Measurements from ENCODE around the gene PDXK.

The PDXK gene

GRCh38 chr21:43790010-43790524, 71.1 kb downstream of the PDXK start:
- Histone ChIP-seq H2AK5ac (ENCODE audit: low read depth, low read length) (peak overlapping the region; percentile 67), H3K18ac (ENCODE audit: low read length) (no peak overlapping the region), H4K8ac (ENCODE audit: low read depth, low read length) (no peak overlapping the region), H3K27ac (replicated peaks; ENCODE audit: low read length) (no peak overlapping the region), H3K9me3 (replicated peaks in 1 of 2; ENCODE audit: control insufficient read depth in 2 of 2, insufficient read depth in 1 of 2, low read depth in 1 of 2, low read length in 2 of 2) (peaks cover 0 to 8% of the 10 kb centered on the region in 2 donors), H3K79me1 (ENCODE audit: low read depth, low read length) (peaks cover 15% of the 10 kb centered on the region), H3K4me3 (ENCODE audit: low read length in 2 of 2) (peak overlapping the region; percentile 81 to 99), H3K4me2 (ENCODE audit: insufficient read depth, low read length, poor library complexity, severe bottlenecking) (peak overlapping the region; percentile 70), H3K9ac (ENCODE audit: low read depth, low read length, poor library complexity) (peak overlapping the region; percentile 86), H2AFZ (ENCODE audit: low read length) (peak overlapping the region; percentile 97), H3K27me3 (ENCODE audit: control insufficient read depth in 3 of 3, insufficient read depth in 3 of 3, low read depth in 1 of 3, low read length in 3 of 3) (peaks cover 0 to 2% (median 0%) of the 10 kb centered on the region in 3 experiments), H3K36me3 (replicated peaks in 1 of 2; ENCODE audit: control insufficient read depth in 2 of 2, insufficient read depth in 2 of 2, low read length in 2 of 2) (peaks cover 33 to 46% of the 10 kb centered on the region in 2 donors), H3K23ac (ENCODE audit: low read depth, low read length, poor library complexity) (peak overlapping the region; percentile 97), H3K4ac (ENCODE audit: low read length) (no peak overlapping the region), H3K4me1 (ENCODE audit: control insufficient read depth in 2 of 2, insufficient read depth in 1 of 2, low read depth in 1 of 2, low read length in 2 of 2) (peaks cover 4 to 9% of the 10 kb centered on the region in 2 donors), H4K91ac (ENCODE audit: low read depth, low read length, poor library complexity) (no peak overlapping the region), H2BK120ac (ENCODE audit: low read depth, low read length) (no peak overlapping the region), H3K14ac (ENCODE audit: low read length) (no peak overlapping the region), H2BK15ac (ENCODE audit: low read length) (no peak overlapping the region), H2BK5ac (ENCODE audit: low read length) (no peak overlapping the region), H2BK12ac (ENCODE audit: low read length) (no peak overlapping the region)
- DNase-seq (ENCODE audit: low spot score) = no peak
- WGBS, 2 donors (ENCODE audit: extremely low coverage in 2 of 2, insufficient read length in 2 of 2, insufficient replicate concordance in 1 of 2) = no CpG with 5 or more reads among the region's 13 CpGs

GRCh38 chr21:43792406-43792805, 73.5 kb downstream of the PDXK start:
- Histone ChIP-seq H2BK5ac (ENCODE audit: low read length) (no peak overlapping the region), H3K14ac (ENCODE audit: low read length) (no peak overlapping the region), H3K4me2 (ENCODE audit: insufficient read depth, low read length, poor library complexity, severe bottlenecking) (no peak overlapping the region), H2BK15ac (ENCODE audit: low read length) (no peak overlapping the region), H4K91ac (ENCODE audit: low read depth, low read length, poor library complexity) (no peak overlapping the region), H3K27me3 (ENCODE audit: control insufficient read depth in 3 of 3, insufficient read depth in 3 of 3, low read depth in 1 of 3, low read length in 3 of 3) (peaks cover 0 to 2% (median 0%) of the 10 kb centered on the region in 3 experiments), H3K4me3 (ENCODE audit: low read length in 2 of 2) (peak overlapping the region in 1 of 2 donors; percentile 4), H2BK12ac (ENCODE audit: low read length) (no peak overlapping the region), H3K36me3 (replicated peaks in 1 of 2; ENCODE audit: control insufficient read depth in 2 of 2, insufficient read depth in 2 of 2, low read length in 2 of 2) (peaks cover 50 to 69% of the 10 kb centered on the region in 2 donors), H2AK5ac (ENCODE audit: low read depth, low read length) (no peak overlapping the region), H4K8ac (ENCODE audit: low read depth, low read length) (no peak overlapping the region), H3K18ac (ENCODE audit: low read length) (no peak overlapping the region), H2AFZ (ENCODE audit: low read length) (no peak overlapping the region), H3K4ac (ENCODE audit: low read length) (no peak overlapping the region), H3K79me1 (ENCODE audit: low read depth, low read length) (peaks cover 21% of the 10 kb centered on the region), H2BK120ac (ENCODE audit: low read depth, low read length) (no peak overlapping the region), H3K27ac (replicated peaks; ENCODE audit: low read length) (no peak overlapping the region), H3K9ac (ENCODE audit: low read depth, low read length, poor library complexity) (no peak overlapping the region), H3K9me3 (replicated peaks in 1 of 2; ENCODE audit: control insufficient read depth in 2 of 2, insufficient read depth in 1 of 2, low read depth in 1 of 2, low read length in 2 of 2) (peaks cover 0 to 2% of the 10 kb centered on the region in 2 donors), H3K4me1 (ENCODE audit: control insufficient read depth in 2 of 2, insufficient read depth in 1 of 2, low read depth in 1 of 2, low read length in 2 of 2) (peaks cover 4 to 9% of the 10 kb centered on the region in 2 donors), H3K23ac (ENCODE audit: low read depth, low read length, poor library complexity) (no peak overlapping the region)
- WGBS, 2 donors (ENCODE audit: extremely low coverage in 2 of 2, insufficient read length in 2 of 2, insufficient replicate concordance in 1 of 2) = no CpG with 5 or more reads among the region's 8 CpGs
- no peak for DNase-seq (ENCODE audit: low spot score)

- H2AFZ ChIP-seq (ENCODE audit: low read length) = no peak overlapping the region
- no peak overlapping the region for H3K14ac ChIP-seq (ENCODE audit: low read length)
- DNase-seq (ENCODE audit: low spot score) = no peak
- H4K91ac ChIP-seq (ENCODE audit: low read depth, low read length, poor library complexity) = no peak overlapping the region
- no peak overlapping the region for H3K9ac ChIP-seq (ENCODE audit: low read depth, low read length, poor library complexity)
- H3K4ac ChIP-seq (ENCODE audit: low read length) = no peak overlapping the region
- H3K23ac ChIP-seq (ENCODE audit: low read depth, low read length, poor library complexity) = no peak overlapping the region
- H3K4me2 ChIP-seq (ENCODE audit: insufficient read depth, low read length, poor library complexity, severe bottlenecking) = no peak overlapping the region
- no peak overlapping the region for H3K27ac ChIP-seq (replicated peaks; ENCODE audit: low read length)
- H3K4me1 ChIP-seq (ENCODE audit: control insufficient read depth in 2 of 2, insufficient read depth in 1 of 2, low read depth in 1 of 2, low read length in 2 of 2) = peaks cover 4 to 9% of the 10 kb centered on the region in 2 donors
- no peak overlapping the region for H2BK12ac ChIP-seq (ENCODE audit: low read length)
- H3K9me3 ChIP-seq (replicated peaks in 1 of 2; ENCODE audit: control insufficient read depth in 2 of 2, insufficient read depth in 1 of 2, low read depth in 1 of 2, low read length in 2 of 2) = peaks cover 0 to 2% of the 10 kb centered on the region in 2 donors
- peaks cover 0 to 2% (median 0%) of the 10 kb centered on the region in 3 experiments for H3K27me3 ChIP-seq (ENCODE audit: control insufficient read depth in 3 of 3, insufficient read depth in 3 of 3, low read depth in 1 of 3, low read length in 3 of 3)
- no CpG with 5 or more reads among the region's 16 CpGs for WGBS, 2 donors (ENCODE audit: extremely low coverage in 2 of 2, insufficient read length in 2 of 2, insufficient replicate concordance in 1 of 2)
- peaks cover 58 to 78% of the 10 kb centered on the region in 2 donors for H3K36me3 ChIP-seq (replicated peaks in 1 of 2; ENCODE audit: control insufficient read depth in 2 of 2, insufficient read depth in 2 of 2, low read length in 2 of 2)
- peak overlapping the region in 1 of 2 donors; percentile 10 for H3K4me3 ChIP-seq (ENCODE audit: low read length in 2 of 2)
- H2BK120ac ChIP-seq (ENCODE audit: low read depth, low read length) = no peak overlapping the region
- no peak overlapping the region for H2AK5ac ChIP-seq (ENCODE audit: low read depth, low read length)
- no peak overlapping the region for H3K18ac ChIP-seq (ENCODE audit: low read length)
- H2BK15ac ChIP-seq (ENCODE audit: low read length) = no peak overlapping the region
- H4K8ac ChIP-seq (ENCODE audit: low read depth, low read length) = no peak overlapping the region
- peaks cover 23% of the 10 kb centered on the region for H3K79me1 ChIP-seq (ENCODE audit: low read depth, low read length)
- no peak overlapping the region for H2BK5ac ChIP-seq (ENCODE audit: low read length)
Measured at GRCh38 chr21:43793243-43793642, 74.3 kb downstream of the PDXK start.

- Histone ChIP-seq H3K79me1 (ENCODE audit: low read depth, low read length) (peaks cover 25% of the 10 kb centered on the region), H3K4ac (ENCODE audit: low read length) (no peak overlapping the region), H3K9me3 (replicated peaks in 1 of 2; ENCODE audit: control insufficient read depth in 2 of 2, insufficient read depth in 1 of 2, low read depth in 1 of 2, low read length in 2 of 2) (peaks cover 0 to 2% of the 10 kb centered on the region in 2 donors), H3K23ac (ENCODE audit: low read depth, low read length, poor library complexity) (no peak overlapping the region), H3K4me1 (ENCODE audit: control insufficient read depth in 2 of 2, insufficient read depth in 1 of 2, low read depth in 1 of 2, low read length in 2 of 2) (peaks cover 4 to 9% of the 10 kb centered on the region in 2 donors), H3K27ac (replicated peaks; ENCODE audit: low read length) (no peak overlapping the region), H4K8ac (ENCODE audit: low read depth, low read length) (no peak overlapping the region), H3K18ac (ENCODE audit: low read length) (no peak overlapping the region), H2BK12ac (ENCODE audit: low read length) (no peak overlapping the region), H3K4me3 (ENCODE audit: low read length in 2 of 2) (no peak overlapping the region), H3K36me3 (replicated peaks in 1 of 2; ENCODE audit: control insufficient read depth in 2 of 2, insufficient read depth in 2 of 2, low read length in 2 of 2) (peaks cover 67 to 89% of the 10 kb centered on the region in 2 donors), H2BK15ac (ENCODE audit: low read length) (no peak overlapping the region), H4K91ac (ENCODE audit: low read depth, low read length, poor library complexity) (no peak overlapping the region), H3K27me3 (ENCODE audit: control insufficient read depth in 3 of 3, insufficient read depth in 3 of 3, low read depth in 1 of 3, low read length in 3 of 3) (peaks cover 0 to 2% (median 0%) of the 10 kb centered on the region in 3 experiments), H2AFZ (ENCODE audit: low read length) (no peak overlapping the region), H3K9ac (ENCODE audit: low read depth, low read length, poor library complexity) (peak overlapping the region; percentile 50), H2AK5ac (ENCODE audit: low read depth, low read length) (no peak overlapping the region), H3K14ac (ENCODE audit: low read length) (no peak overlapping the region), H3K4me2 (ENCODE audit: insufficient read depth, low read length, poor library complexity, severe bottlenecking) (no peak overlapping the region), H2BK120ac (ENCODE audit: low read depth, low read length) (no peak overlapping the region), H2BK5ac (ENCODE audit: low read length) (no peak overlapping the region)
- no CpG with 5 or more reads among the region's 12 CpGs for WGBS, 2 donors (ENCODE audit: extremely low coverage in 2 of 2, insufficient read length in 2 of 2, insufficient replicate concordance in 1 of 2)
- DNase-seq (ENCODE audit: low spot score) = no peak
Measured at GRCh38 chr21:43794311-43794710, 75.4 kb downstream of the PDXK start.
